ENCODE data around the gene TAX1BP3. TPM values are rescaled to one million over a fixed set of nuclear protein-coding genes. Genes with fewer than 3 reads are reported as not detected.

Gene TAX1BP3
- total RNA-seq, 2 experiments from 2014 or later, result 19.5 to 27.9 TPM

- CTCF ChIA-PET, result interaction anchor here (1.2 kb wide), 1 partner anchor 25 kb away, joined by 3 read pairs; no protein-coding TSS in a partner anchor
- Mint-ChIP-seq H3K4me1 (peaks cover 61% of the 10 kb centered on the region), H3K36me3 (peaks cover 3% of the 10 kb centered on the region), H3K4me3 (no peak overlapping the region), H3K9me3 (ENCODE audit: low read depth) (no peaks in the 10 kb centered on the region), H3K27ac (no peak overlapping the region), H3K27me3 (no peaks in the 10 kb centered on the region)
- ATAC-seq, result no peak
- DNase-seq, result no peak
Observed at GRCh38 chr17:3641717-3642486, 26.5 kb downstream of the TAX1BP3 start.

DNA sequence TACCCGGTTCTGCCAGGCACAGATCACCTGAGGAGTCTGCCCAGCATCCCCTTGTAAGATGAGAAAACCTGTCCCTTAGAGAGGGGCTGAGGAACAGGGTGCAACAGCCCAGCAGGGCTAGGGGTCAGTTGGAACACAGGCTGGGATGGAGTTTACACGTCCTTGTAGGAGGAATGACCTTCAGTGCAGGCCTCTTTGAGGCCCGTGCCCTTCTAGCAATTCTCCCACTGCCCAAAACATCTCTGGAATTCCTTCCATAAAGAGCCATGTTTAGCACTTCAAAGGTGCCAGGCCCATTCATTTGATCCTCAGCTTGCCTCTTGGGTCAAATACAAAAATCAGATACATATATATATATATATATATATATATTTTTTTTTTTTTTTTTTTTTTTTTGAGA is 27.4 kb downstream of the TAX1BP3 start:
- Mint-ChIP-seq H3K4me3 (no peak overlapping the region), H3K27me3 (no peaks in the 10 kb centered on the region), H3K4me1 (peaks cover 62% of the 10 kb centered on the region), H3K36me3 (peaks cover 3% of the 10 kb centered on the region), H3K27ac (no peak overlapping the region), H3K9me3 (ENCODE audit: low read depth) (no peaks in the 10 kb centered on the region)
- CTCF ChIA-PET, result interaction anchor here (1.2 to 1.4 kb wide), 3 partner anchors 26 to 593 kb away, joined by 3 to 5 read pairs (median 4); no protein-coding TSS in a partner anchor
- DNase-seq, result no peak
- ATAC-seq, result no peak

DNA sequence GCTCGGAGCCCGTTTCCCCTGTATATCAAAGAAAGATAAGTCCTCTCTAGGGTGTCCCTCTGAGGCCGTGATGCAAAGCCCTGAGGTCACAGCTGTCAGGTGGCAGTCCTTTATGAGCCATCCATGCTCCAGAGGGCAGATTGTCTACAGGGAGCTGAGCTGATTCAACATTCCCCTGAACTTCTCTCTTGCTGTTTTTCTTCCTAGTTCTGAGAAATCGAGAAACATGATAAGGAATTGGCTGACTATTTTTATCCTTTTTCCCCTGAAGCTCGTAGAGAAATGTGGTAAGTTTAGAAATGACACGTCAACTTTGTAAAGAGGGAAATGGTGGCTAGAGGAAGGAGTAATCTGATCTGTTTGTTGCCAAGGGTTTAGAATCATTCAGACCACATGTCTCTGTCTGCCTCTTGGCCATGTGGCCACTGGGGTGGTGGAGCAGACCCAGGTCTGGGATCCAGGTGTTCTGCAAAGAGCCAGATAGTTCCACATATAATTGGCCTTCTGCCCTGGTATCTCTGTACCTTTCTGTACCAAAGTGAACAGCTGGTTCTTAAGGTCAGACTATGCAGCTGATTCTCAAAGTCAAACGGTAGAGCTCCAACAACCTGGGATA is 28.3 kb downstream of the TAX1BP3 start:
- H3K4me3 Mint-ChIP-seq, result peak overlapping the region; percentile 13
- CTCF ChIA-PET, result interaction anchor here (0.7 to 1.4 kb wide), 5 partner anchors 11 to 592 kb away, joined by 3 to 5 read pairs (median 3); no protein-coding TSS in a partner anchor
- peaks cover 62% of the 10 kb centered on the region for H3K4me1 Mint-ChIP-seq
- peak overlapping the region; percentile 88 for H3K27ac Mint-ChIP-seq
- no peaks in the 10 kb centered on the region for H3K27me3 Mint-ChIP-seq
- H3K9me3 Mint-ChIP-seq (ENCODE audit: low read depth), result no peaks in the 10 kb centered on the region
- DNase-seq, result peak; percentile 65
- ATAC-seq, result no peak
- peaks cover 3% of the 10 kb centered on the region for H3K36me3 Mint-ChIP-seq

DNA sequence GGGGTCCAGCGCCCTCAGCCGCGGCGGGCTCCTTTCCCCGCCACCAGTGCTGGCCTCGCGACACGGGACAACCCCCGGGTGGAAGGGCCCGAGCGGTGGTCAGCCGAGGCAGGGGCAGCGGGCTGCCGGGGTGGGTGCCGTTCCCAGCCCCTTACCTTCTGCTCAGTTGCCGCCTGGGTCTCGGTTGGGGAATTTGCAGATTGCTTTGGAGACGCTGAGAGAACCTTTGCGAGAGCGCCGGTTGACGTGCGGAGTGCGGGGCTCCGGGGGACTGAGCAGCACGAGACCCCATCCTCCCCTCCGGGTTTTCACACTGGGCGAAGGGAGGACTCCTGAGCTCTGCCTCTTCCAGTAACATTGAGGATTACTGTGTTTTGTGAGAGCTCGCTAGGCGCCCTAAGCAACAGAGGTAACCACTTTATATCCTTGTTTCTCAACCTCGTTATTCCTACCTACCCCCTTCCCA is 31.4 kb downstream of the TAX1BP3 start:
- no peaks in the 10 kb centered on the region for H3K27me3 Mint-ChIP-seq
- H3K4me1 Mint-ChIP-seq, result peaks cover 50% of the 10 kb centered on the region
- DNase-seq (peak; percentile 47), ATAC-seq (no peak)
- H3K9me3 Mint-ChIP-seq (ENCODE audit: low read depth), result no peaks in the 10 kb centered on the region
- H3K36me3 Mint-ChIP-seq, result peaks cover 9% of the 10 kb centered on the region
- CTCF ChIA-PET, result interaction anchor here (0.8 to 1.7 kb wide), 7 partner anchors 10 to 91 kb away, joined by 3 to 7 read pairs (median 3); no protein-coding TSS in a partner anchor
- H3K4me3 Mint-ChIP-seq, result peak overlapping the region; percentile 91
- H3K27ac Mint-ChIP-seq, result no peak overlapping the region

- H3K36me3 Mint-ChIP-seq, result peaks cover 5% of the 10 kb centered on the region
- no peaks in the 10 kb centered on the region for H3K27me3 Mint-ChIP-seq
- DNase-seq (peak; percentile 97), ATAC-seq (peak; percentile 97)
- H3K4me3 Mint-ChIP-seq, result peak within 1 kb of the TSS; percentile 91
- CTCF ChIA-PET, result interaction anchor here (0.7 to 1.7 kb wide), 14 partner anchors 8 to 1124 kb away, joined by 3 to 9 read pairs (median 3); partner anchors contain the start of gene NCBP3
- peaks cover 45% of the 10 kb centered on the region for H3K4me1 Mint-ChIP-seq
- H3K27ac Mint-ChIP-seq, result peak within 1 kb of the TSS; percentile 99
- no peaks in the 10 kb centered on the region for H3K9me3 Mint-ChIP-seq (ENCODE audit: low read depth)
Observed at GRCh38 chr17:3636154-3636907, 32.0 kb downstream of the TAX1BP3 start, which contains the start of the genes CTNS and SHPK. CTNS (plus strand) TSS chr17:3636760; CDS start chr17:3640207, 3,447 bp downstream. SHPK (minus strand) TSS chr17:3636250; CDS start chr17:3636219, 31 bp downstream.

- Mint-ChIP-seq H3K36me3 (peaks cover 5% of the 10 kb centered on the region), H3K27ac (no peak overlapping the region), H3K4me3 (peak overlapping the region; percentile 91), H3K27me3 (no peaks in the 10 kb centered on the region), H3K9me3 (ENCODE audit: low read depth) (no peaks in the 10 kb centered on the region), H3K4me1 (peaks cover 40% of the 10 kb centered on the region)
- ATAC-seq (no peak), DNase-seq (no peak)
- CTCF ChIA-PET, result interaction anchor here (0.7 to 1.7 kb wide), 13 partner anchors 9 to 1123 kb away, joined by 3 to 9 read pairs (median 3); partner anchors contain the start of gene NCBP3
Observed at GRCh38 chr17:3635474-3636153, 32.8 kb downstream of the TAX1BP3 start.

GRCh38 chr17:3632287-3632686 is 36.1 kb downstream of the TAX1BP3 start:
- CTCF ChIA-PET, result interaction anchor here (0.8 to 1.3 kb wide), 2 partner anchors 11 to 1665 kb away, joined by 3 read pairs; no protein-coding TSS in a partner anchor
- no peak overlapping the region for H3K27ac Mint-ChIP-seq
- H3K9me3 Mint-ChIP-seq (ENCODE audit: low read depth), result no peaks in the 10 kb centered on the region
- DNase-seq, result no peak
- H3K4me1 Mint-ChIP-seq, result peaks cover 13% of the 10 kb centered on the region
- peaks cover 9% of the 10 kb centered on the region for H3K36me3 Mint-ChIP-seq
- H3K27me3 Mint-ChIP-seq, result no peaks in the 10 kb centered on the region
- no peak for ATAC-seq
- H3K4me3 Mint-ChIP-seq, result no peak overlapping the region

DNA sequence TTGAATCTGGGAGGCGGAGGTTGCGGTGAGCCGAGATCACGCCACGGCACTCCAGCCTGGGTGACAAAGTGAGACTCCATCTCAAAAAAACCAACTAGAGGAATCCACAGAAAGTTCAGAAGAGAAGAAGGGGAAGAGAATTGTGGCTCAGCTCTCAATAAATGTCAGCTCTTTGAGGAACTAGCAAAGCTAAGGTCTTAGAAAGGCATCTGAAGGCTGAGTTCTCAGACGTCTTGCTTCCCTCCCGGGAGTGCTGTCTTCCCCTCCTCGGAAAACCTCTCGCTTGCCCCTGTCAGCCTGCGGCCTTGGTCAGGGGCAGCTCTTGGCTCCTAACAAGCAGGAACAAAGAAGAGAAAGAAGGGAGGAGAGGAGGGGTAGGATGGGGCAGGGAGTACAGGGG is 37.6 kb downstream of the TAX1BP3 start:
- ATAC-seq (no peak), DNase-seq (no peak)
- CTCF ChIA-PET, result no interaction called here
- H3K27ac Mint-ChIP-seq, result no peak overlapping the region
- no peak overlapping the region for H3K4me3 Mint-ChIP-seq
- peaks cover 9% of the 10 kb centered on the region for H3K4me1 Mint-ChIP-seq
- H3K9me3 Mint-ChIP-seq (ENCODE audit: low read depth), result no peaks in the 10 kb centered on the region
- H3K36me3 Mint-ChIP-seq, result peaks cover 18% of the 10 kb centered on the region
- H3K27me3 Mint-ChIP-seq, result no peaks in the 10 kb centered on the region

DNA sequence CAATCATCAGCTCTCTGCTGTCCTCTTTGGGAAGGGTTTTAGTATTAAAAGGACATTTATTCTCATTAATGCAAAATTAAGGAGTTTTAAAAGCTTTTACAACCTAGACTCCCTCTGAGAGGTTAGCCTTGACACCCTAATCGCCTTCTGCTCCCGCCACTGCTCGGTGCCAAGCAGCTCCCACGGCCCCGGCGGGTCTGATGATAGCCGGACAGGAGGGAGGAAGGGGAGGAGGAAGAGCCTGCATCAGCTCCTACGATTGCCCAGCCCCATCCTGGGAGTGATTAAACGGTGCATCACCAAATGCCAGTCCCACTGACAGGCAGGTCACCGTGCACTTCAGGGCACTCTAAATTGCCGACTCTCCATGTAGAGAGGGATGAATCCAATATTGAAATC is 40.6 kb downstream of the TAX1BP3 start:
- no peak for ATAC-seq
- Mint-ChIP-seq H3K4me3 (no peak overlapping the region), H3K4me1 (no peaks in the 10 kb centered on the region), H3K27me3 (no peaks in the 10 kb centered on the region), H3K27ac (no peak overlapping the region), H3K36me3 (peaks cover 17% of the 10 kb centered on the region), H3K9me3 (ENCODE audit: low read depth) (no peaks in the 10 kb centered on the region)
- CTCF ChIA-PET, result interaction anchor here (1.6 kb wide), 1 partner anchor 26 kb away, joined by 5 read pairs; no protein-coding TSS in a partner anchor
- DNase-seq, result no peak

DNA sequence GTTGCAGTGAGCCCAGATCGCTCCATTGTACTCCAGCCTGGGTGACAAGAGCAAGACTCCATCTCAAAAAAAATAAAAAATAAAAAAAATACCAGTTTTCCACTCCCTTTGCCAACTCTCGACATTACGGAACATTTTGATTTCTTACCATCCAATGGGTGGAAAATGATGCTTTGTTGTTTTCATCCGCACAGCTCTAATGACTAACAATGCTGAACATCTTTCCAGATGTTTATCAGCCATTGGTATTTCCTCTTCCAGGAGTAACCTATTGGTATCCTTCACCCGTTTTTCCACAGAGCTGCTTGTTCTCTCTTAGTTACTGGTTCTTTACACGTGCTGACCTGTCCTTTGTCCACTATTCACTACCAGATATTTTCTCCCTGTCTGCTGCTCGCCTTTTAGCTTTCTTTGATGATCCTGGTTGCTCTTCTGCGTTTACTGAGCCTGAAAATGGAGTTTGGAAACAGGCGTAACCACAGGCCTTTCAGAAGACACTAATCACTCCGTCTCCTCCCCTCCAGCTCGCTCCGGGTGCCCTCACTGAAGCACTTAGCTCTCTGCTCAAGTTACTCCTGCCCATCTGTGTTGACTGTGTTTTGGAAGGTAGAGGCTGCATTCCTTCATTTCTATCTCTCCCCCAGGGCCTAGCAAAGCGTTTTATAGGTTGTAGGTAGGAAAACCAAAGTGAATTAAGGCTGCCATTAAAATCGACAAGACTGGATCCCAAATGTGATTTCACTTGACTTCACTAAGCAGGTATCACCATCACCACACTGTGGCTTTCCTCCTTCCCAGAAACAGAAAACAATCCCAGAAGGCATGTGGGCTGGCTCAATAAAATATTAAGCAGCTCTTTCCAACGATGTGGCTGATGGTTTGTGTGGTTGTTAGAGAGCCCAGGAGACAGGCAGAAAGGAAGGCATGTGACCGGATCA is 41.3 kb downstream of the TAX1BP3 start:
- ATAC-seq (no peak), DNase-seq (no peak)
- H3K4me1 Mint-ChIP-seq, result no peaks in the 10 kb centered on the region
- H3K27me3 Mint-ChIP-seq, result no peaks in the 10 kb centered on the region
- no peaks in the 10 kb centered on the region for H3K9me3 Mint-ChIP-seq (ENCODE audit: low read depth)
- peaks cover 17% of the 10 kb centered on the region for H3K36me3 Mint-ChIP-seq
- no peak overlapping the region for H3K27ac Mint-ChIP-seq
- CTCF ChIA-PET, result interaction anchor here (1.2 to 1.6 kb wide), 2 partner anchors 9 to 25 kb away, joined by 5 read pairs; partner anchors contain the start of genes CTNS and SHPK
- no peak overlapping the region for H3K4me3 Mint-ChIP-seq

DNA sequence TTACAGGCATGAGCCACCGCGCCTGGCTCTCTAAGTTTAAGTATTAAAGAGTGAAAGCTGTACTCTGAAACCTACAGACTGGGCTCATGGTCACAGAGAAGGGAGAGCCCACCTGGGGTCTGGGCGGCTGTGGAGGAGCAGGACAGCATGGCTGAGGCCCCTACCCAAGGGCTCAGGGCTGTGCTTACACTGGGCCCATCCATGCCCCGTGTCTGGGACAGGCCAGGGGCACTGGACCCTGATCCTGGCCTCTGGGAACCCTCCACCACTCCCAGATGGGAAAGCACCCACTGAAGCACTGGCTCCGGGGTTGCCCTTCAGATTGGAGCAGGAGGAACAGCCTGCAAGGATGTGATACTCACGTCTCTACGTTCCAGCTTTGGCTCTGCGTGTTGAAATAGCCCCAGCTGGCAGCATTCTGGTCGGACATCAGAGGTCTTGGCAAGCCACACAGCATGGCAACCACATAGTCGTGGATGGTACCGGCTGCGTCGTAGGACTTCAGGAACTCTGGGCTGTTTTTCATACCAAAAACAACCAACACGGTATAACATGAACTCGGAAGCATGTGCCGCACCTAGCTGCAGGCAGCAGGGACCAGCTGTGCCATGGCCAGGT is 45.3 kb downstream of the TAX1BP3 start:
- no peaks in the 10 kb centered on the region for H3K9me3 Mint-ChIP-seq (ENCODE audit: low read depth)
- H3K27ac Mint-ChIP-seq, result no peak overlapping the region
- ATAC-seq (no peak), DNase-seq (no peak)
- no peak overlapping the region for H3K4me3 Mint-ChIP-seq
- H3K27me3 Mint-ChIP-seq, result no peaks in the 10 kb centered on the region
- H3K36me3 Mint-ChIP-seq, result peaks cover 38% of the 10 kb centered on the region
- CTCF ChIA-PET, result interaction anchor here (0.9 kb wide), 1 partner anchor 21 kb away, joined by 5 read pairs; no protein-coding TSS in a partner anchor
- H3K4me1 Mint-ChIP-seq, result no peaks in the 10 kb centered on the region

Data from activated CD8-positive, alpha-beta memory T cell treated with anti-CD3 and anti-CD28 coated beads, Interleukin-2, amount 10 ng/mL, durations not matched to agents 7 days and 5 days (primary cell).